GM21619 (cell line): ENCODE data around the gene SCUBE2.

ENCODE experiments used
- ATAC-seq: cut with Tn5 transposase; IDR thresholded peaks from one replicate; pipeline ENCODE4 v1.9.1; 2021; ENCODE audit not compliant: unreplicated experiment

SCUBE2 gene

DNA sequence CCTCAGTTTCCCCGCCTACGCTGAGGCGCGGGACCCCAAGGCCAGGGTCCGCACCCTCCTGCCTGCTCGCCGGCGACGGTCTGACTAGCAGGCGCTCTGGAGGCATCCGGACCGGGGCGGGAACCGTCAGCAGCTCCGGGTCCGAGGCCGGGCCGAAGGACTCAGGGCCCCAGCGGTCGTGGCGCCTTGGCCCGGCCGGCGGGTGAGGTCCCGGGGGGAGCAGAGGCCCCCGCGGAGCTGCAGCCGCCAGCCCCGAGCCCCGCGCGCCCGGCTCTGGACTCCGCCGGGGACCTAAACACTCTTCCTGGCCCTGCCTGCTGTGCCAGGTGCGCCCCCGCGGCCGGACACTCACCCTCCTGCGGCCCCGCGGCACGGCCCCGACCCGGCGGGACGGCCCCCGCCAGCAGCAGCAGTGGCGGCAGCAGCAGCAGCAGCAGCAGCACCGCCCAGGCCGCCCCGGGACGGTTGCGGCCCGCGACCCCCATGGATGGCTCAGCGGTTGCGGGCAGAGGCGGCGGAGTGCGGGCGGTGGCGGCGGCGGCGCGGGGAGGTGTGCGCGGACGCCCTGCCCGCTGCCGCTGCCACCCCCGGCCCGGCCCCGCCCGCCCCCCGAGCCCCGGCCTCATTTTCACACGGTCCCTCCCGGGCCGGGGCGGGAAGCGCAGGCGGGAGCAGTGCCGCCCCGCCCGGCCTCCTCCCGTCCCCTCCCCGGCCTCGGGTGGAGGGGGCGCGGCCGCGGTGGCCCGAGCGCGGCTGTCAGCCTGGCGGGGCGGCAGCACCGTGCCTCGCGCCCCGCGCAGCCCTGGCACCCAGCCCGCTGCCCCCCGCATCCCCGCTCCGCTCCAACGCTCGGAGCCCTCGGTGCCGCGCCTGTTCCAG lies at the start of gene SCUBE2:
Gene SCUBE2 (minus strand): TSS at position 556 of the 879 bp plus-strand sequence. CDS start 71 bp downstream, at position 485.
- no peak for ATAC-seq

DNA sequence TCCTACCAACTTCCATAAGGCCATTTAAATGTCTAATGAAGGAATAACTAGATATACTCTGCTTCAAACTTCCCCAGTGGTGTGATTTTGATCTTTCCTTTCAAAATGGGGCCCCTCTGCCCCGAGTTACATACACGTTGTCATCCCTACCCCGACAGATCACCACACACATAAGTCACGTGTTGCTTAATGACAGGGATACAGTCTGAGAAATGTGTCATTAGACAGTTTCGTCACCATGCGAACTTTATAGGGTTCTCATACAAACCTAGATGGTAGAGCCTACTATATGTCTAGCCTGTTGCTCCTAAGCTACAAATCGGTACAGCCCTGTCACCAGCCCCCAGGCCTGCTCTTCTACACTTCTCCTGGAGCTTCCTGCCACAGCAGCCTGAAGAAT lies 49.8 kb upstream of the SCUBE2 start:
- ATAC-seq: no peak

DNA sequence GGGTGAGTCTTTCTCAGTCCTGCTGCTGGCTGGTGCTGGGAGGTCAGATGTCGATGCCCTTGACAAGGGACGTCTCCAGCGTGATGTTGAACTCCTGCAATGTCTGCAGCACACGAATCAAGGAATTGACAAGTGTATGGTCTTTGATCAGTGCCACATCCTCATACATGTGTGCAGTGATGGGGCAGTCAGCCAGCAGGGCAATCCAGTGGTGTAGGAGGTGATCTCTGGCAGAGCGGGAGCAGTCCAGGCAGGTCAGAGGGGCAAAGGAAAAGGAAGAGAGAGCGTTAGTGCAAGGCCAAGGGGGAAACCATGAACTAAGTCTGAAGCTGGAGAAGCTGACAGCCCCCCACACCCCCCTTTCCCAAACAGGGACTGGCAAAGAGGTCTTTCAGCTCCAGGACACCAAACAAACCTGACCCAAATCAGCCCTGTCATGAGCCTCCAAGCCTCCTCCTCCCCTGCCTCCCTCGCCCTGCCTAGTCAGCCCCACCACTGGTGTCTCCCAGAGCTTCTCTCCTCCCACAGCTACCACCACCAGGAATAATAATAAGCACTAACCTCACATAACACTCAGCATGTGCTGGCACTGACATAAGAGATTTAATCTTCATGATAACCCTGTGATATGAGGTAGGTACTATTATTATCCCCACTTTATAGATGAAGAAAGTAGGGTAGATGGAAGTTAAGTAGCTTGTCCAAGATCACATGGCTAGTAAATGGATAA lies 48.4 kb upstream of the SCUBE2 start:
- ATAC-seq: no peak

DNA sequence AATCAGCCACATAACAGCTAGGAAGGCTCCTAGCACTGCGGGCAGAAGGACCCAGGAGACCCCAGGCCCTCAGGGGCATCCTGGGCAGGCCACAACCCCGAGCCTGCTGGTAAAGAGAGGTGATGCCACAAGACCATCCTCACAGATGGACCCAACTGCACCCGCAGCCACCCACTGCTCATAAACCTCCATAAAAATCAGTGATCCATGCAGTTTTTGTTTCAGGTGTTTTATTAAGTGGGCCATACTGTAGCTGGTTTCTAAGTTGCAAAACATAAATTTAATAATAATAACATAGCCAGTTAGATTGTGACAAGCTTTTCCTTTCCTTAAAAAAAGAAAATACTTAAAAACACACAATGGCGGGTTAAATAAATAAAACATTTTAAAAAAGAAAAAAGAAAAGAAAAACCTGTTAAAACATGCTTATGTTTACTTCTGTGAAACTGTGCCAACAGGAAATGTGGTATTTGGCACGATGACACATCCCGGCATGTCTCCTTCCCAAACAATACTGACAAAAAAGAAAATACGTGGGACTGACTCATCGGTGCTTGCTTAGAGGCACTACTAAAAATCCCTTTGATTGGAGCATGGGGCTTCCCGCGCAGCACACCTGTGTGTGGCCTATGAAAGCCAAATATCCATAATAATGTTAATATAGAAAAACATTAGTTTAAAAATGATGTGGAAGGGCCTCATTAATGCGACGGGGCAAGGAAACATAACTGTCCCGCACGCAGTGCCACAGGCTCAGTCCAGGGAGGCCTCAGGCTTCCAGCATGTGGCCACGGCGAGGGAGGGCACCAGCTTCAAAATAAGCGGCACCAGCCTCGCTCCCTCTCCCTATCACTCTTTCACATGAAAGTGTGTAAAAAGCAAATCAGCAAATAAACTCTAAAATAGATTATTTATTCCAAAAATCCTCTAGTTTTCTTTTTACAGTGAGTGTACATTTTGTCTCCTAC lies 47.5 kb upstream of the SCUBE2 start:
- ATAC-seq: no peak

DNA sequence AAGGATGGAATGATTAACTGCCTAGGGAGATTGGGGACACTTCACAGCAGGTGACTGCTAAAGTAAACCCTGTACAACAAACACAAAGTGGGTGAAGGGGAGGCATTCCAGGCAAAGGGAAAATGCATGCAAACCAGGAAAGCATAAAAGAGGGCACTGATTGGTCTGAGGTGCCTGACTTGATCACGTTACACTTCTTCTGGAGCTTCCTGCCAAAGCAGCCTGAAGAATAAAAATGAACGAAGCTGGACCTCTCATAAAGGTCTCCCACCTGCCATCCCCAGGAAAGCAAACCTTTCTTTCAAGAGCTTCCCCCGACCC lies 46.7 kb upstream of the SCUBE2 start:
- peak; percentile 12 for ATAC-seq

DNA sequence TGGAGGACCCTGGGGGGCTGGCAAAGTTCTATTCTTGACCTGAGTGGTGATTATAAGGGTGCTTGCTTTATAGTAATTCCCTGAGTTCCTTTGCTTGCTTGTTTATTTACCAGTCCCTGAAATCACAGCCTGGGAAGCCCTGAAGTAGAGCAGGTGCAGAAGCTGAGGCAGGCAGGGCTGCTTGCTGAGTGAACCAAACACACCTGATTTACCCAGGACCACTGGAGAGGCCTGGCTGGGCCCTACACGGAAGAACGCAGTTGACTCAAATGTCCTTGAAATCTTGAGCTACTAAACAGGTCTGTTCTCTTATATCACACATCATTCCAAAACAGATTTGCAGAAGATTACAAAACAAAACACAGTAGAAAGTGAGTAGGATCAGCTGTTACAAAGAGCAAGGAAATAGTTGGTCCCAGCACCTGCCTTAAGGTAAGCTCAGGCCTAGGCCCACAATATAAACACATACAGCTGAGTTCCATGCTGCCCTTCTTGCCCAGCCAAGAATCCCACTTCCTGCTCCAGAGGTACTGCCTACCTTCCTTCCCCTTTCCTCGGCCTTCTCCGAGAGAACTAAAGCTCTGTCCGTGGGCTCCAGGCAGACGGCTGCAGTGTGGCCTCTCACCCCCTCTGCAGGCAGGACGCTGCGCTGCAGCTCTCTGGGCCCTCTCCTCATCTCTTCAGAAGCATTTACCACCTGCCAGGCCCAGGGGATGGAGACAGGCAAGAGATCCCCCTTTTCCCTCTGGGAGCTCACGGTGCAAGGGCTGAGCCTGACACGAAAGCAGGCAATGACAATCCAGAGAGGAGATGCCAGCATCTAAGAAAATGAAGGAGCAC lies 46.1 kb upstream of the SCUBE2 start:
- ATAC-seq: peak; percentile 96

DNA sequence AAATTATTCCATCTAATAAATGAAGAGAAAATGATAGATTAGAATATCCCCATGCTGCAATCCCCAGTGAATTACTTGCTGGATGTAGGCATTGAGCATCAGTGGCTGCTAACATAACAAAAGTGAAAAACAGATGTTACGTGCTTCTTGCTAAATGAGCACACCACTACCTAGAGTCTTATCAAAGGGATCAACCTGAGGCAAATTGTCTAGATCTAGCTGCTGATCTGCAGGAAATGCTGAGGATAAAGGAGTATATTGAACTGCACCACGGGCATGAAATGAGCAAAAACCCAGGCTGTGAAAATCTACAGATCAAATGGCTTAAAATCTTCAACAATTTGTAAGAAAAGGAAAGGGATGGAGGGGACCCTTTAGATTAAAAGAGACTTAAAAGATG lies 45.3 kb upstream of the SCUBE2 start:
- no peak for ATAC-seq

DNA sequence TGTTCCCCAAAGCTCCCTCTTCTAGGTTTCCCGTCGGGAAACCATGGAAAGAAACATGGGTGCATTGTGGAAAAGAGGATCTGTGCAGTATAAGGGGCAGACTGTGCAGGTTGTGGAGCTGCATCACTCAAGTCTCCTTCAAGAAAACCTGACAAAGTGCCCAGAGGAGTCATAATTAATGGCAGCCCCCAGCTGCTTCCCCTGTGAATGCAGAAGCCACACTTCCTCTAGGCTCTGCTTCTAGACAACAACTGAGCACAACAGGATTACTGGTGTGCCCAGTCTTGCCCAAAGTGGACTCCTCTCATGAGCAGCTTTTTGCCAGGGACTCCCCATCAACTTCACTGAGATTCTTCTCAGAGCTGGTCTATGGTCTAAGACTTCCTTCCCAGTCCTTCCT lies 42.6 kb upstream of the SCUBE2 start:
- ATAC-seq: no peak

DNA sequence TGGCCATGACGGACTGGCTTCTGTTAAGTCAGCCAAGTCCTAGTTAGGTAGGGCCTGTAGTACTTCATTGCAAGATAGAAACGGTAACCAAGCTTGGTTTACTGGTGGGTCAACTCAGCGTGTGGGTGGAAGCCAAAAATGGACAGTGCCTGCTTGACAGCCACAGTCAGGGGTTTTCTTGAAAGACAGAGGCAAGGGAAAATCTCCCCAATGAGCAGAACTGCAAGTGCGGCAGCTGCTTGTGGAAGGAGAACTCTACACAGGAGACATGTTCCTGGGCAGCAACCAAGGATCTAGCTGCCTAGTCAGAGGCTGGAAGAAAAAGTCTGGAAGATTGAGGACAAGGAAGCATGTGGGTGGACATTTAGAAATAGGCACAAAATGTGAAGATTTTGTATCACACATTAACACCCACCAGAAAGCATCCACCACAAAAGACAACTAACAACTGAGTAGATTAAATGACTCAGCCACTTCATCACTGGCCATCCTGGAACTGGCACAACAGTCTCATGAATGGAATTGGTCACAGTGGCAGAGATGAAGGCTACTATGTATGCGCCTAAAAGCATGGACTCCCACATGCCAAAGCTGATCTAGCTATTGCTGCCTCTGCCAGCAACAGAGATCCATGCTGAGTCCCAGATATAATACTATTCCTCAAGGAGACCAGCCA lies 40.9 kb upstream of the SCUBE2 start:
- no peak for ATAC-seq

DNA sequence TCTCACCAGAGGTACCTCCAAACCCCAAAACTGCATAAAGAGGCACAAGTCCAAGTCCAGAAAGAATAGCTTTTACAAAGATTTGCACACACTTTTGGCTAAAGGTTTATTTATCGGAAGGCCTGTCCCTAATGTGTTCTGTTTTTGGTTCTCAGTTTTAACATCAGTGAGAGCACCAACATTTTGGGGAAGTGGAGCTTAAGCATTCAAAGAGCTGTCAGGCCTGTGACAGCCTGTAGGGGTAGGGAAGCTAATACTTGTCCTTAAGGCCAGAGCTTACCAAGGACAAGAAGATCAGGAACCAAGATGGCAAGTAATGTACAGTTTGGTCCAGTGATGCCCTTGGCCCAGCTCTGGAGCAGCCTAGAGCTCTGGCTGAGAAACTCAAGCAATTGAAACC lies 38.9 kb upstream of the SCUBE2 start:
- no peak for ATAC-seq

DNA sequence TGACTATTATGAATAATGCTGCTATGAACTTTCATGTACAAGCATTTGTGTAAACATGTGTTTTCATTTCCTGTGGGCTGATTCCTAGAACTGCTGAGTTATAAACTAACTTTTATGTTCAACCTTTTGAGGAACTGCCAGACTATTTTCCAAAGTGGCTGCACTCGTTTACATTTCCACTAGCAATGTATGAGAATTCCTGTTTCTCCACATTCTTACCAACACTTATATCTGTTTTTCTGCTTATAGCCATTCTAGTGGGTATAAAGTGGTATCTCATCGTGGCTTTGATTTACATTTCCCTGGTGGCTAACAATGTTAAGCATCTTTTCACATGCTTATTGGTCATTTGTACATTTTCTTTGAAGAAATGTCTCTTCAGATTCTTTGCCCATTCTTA lies 35.2 kb upstream of the SCUBE2 start:
- no peak for ATAC-seq

DNA sequence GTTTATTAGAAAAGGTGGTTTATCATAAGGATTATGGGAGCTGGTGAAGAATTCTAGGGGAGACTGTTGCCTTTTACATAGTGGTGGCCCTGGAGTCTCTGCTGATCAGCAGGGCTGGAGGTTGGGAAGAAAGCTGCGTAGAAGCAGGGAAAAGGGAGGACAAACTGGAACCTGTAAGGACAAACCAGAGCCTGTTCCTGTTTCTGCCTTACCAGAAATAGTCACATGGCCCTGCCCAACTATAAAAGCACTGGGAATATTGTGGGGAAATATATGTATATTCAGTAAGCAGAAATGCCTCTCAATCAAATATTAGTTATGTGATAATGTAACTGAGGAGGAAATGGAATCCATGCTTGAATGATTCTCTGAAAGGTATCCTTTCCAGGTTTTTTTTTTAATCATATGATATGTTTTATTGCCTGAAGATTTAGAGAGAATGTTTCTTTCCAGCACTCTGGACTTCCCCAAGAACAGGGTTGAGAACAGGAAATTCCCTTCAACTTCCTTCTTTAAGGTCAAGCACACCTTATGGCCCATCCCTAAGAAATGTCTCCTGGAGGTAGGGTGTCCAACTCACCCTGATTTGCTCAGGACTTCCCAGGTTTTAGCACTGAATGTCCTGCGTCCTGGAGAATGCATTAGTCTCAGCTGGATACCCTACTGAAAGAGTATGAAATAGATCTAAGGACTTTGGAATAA lies 33.9 kb upstream of the SCUBE2 start:
- ATAC-seq: no peak

DNA sequence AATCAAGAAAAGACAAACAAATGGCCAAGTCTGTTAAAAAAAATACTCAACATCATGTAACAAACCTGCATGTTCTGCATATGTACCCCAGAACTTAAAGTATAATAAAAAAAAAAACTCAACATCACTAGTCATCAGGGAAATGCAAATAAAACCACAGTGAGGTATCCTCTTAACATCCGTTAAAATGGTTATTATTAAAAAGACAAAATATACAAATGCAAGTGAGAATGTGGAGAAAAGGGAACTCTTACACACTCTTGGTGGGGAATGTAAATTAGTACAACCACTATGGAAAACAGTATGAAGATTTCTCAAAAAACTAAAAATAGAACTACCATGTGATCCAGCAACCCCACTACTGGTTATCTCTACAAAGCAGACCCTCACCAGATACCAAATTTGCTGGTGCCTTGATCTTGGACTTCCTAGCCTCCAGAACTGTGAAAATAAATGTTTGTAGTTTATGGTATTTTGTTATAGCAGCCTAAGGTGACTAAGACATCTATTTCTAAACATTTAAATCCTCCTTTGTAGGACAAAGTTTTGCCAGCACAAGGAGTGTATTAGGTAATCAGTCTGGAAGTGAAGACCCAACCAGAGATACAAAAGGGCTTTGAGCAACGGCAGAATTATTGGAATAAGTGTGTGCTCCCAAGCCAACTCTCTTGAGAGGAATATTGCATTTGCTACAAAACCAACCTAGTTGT lies 32.4 kb upstream of the SCUBE2 start:
- no peak for ATAC-seq

DNA sequence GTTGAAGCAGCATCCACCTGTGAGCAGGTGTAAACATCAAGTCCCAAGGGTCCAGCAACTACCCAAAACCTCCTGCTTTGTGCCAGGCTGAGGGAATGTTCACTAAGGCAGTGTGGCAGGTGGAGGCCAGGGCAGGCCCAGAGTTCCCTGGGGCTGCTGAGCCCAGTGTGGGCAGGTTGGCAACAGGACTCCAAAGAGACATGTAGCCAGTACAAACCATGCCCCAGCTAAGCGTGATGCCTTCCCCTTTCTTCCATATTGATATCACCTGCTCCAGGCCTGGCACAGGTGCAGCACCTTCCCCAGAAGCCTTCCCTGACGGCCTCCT lies 30.0 kb upstream of the SCUBE2 start:
- ATAC-seq: no peak

DNA sequence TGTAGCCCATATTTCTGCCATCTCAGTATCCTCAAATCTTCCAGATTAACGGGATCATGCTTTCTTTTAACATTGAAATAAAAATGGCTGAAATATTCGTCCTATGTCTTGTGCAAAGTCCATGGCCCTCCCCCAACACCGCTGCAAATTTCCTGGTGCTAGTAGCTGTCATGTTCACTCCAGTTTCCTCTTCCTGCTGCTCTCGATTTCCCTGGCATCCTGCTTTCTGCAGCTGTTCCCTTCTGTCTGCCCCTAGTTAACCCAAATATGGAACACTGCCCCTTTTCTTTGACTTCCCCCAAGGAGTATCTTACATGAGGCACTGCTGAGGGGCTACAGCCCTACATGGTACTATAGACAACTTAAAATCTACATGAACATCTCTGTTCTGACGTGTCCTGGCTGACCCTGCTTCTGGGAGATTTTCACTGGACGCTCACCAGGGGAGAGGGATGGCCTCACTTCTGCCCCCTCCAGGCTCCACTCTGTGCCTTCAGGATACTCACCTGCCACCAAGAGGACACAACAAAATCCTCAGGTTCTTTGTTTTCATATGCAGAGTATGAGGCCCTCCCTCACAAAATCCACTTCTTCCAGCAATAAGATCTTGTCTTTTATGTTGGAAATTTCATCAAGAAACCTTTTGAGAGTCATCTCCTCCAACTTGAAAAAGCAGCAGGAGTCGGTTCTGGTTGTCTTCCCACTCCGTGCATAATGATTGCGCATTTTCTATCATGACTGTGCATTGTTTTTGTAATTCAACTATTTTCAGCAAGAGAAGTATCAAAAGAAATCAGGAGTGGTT lies 29.5 kb upstream of the SCUBE2 start:
- no peak for ATAC-seq

DNA sequence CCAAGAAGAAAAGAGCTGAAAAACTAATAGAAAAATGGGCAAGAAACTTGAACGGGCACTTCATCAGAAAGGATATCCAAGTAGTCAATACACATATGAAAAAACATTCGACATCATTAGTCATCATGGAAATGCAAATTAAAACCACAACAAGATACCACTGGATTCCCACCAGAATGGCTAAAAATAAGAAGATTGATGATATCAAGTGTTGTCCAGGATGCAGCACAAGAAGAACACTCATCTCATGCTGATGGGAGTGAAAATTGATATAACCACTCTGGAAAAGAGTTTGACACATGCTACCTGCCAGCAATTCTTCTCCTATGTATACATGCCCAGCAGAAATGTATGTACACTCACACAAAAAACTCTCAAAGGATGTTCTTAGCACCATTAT lies 26.9 kb upstream of the SCUBE2 start:
- ATAC-seq: no peak

DNA sequence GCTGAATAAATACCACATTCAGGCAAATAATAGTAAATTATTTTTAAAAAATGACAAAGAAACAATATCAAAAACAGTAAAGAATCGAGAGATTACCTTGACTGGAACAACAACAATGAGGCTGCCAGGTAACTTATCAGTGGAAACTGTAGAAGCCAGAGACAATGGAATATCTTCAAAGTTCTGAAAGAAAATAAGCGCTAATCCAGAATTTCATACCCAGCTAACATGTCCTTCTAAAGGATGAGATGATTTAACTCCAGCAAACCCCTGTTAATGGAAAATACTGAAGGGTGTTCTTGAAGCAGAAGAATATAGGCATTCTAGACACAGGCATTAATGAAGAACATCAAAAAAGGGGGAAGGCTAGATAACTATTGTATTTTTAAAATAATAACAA lies 20.7 kb upstream of the SCUBE2 start:
- no peak for ATAC-seq
